ENCODE data around the gene GNA12. TPM values are rescaled to one million over a fixed set of nuclear protein-coding genes. Genes with fewer than 3 reads are reported as not detected.
"Not testable (repeated sequence)": the region's sequence is repeated elsewhere in the genome, so short reads cannot be mapped to it uniquely, and the experiment has no call there.

Gene GNA12
- total RNA-seq, 1 experiment from 2014 or later: 23.3 TPM

DNA sequence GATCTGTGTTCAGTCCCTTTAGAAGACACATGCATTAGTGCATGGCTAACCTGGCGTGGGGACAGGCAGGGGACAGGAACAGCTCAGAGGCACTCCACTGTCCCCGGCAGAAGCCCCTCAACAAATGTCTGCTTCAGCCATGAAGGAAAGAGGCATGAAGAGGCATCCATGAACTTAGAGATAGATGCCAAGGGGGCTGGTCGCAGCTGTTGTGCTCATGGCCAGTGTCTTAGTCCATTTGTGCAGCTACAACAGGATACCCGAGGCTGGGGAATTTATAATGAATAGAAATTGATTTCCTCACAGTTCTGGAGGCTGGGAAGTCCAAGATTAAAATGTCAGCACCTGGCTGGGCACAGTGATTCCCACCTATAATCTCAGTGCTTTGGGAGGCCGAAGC lies 14.5 kb upstream of the GNA12 start:
- no peak for DNase-seq
- H3K27me3 ChIP-seq (ENCODE audit: control insufficient read depth, insufficient read depth, low read length): no peaks in the 10 kb centered on the region; the same call in 1 of the 2 replicates
- H3K36me3 ChIP-seq (replicated peaks; ENCODE audit: control insufficient read depth, insufficient read depth, low read length): no peaks in the 10 kb centered on the region
- H3K4me3 ChIP-seq (ENCODE audit: insufficient read depth, low read depth, low read length): no peak overlapping the region

DNA sequence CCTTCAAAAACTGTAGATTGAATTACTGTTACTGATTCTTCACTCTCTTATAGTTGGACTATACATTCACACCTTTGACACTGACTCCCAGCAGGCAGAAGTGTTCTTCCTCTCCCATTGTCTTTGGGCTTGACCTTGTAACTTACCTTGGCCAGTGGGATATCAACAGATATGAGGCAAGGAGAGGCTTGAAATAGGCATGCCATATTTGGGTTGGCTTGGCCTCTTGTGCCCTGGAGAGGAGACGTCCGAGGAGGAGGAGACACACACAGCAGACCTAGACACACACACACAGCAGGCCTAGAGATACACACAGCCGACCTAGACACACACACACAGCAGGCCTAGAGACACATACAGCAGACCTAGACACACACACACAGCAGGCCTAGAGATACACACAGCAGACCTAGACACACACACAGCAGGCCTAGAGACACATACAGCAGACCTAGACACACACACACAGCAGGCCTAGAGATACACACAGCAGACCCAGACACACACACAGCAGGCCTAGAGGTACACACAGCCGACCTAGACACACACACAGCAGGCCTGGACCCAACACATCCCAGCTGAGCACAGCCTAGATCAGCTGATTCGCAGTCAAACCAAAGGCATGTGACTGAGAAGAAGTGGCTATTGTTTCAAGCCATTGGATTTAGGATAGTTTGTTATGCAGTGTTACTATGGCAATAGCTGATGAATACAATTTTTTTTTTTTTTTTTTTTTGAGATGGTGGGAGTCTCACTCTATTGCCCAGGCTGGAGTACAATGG lies 12.5 kb upstream of the GNA12 start:
- Histone ChIP-seq H3K36me3 (replicated peaks; ENCODE audit: control insufficient read depth, insufficient read depth, low read length) (no peaks in the 10 kb centered on the region), H3K27me3 (ENCODE audit: control insufficient read depth, insufficient read depth, low read length) (no peaks in the 10 kb centered on the region; the same call in 1 of the 2 replicates), H3K4me3 (ENCODE audit: insufficient read depth, low read depth, low read length) (no peak overlapping the region)
- DNase-seq: no peak

- no peaks in the 10 kb centered on the region; the same call in 1 of the 2 replicates for H3K27me3 ChIP-seq (ENCODE audit: control insufficient read depth, insufficient read depth, low read length)
- no peak for DNase-seq
- H3K4me3 ChIP-seq (ENCODE audit: insufficient read depth, low read depth, low read length): no peak overlapping the region
- no peaks in the 10 kb centered on the region for H3K36me3 ChIP-seq (replicated peaks; ENCODE audit: control insufficient read depth, insufficient read depth, low read length)
Measured at GRCh38 chr7:2855386-2855785, 11.3 kb upstream of the GNA12 start.

- not testable (repeated sequence) for H3K36me3 ChIP-seq (replicated peaks; ENCODE audit: control insufficient read depth, insufficient read depth, low read length); H3K4me3 ChIP-seq (ENCODE audit: insufficient read depth, low read depth, low read length); H3K27me3 ChIP-seq (ENCODE audit: control insufficient read depth, insufficient read depth, low read length); DNase-seq
Measured at GRCh38 chr7:2853552-2853951, 9.4 kb upstream of the GNA12 start.

DNA sequence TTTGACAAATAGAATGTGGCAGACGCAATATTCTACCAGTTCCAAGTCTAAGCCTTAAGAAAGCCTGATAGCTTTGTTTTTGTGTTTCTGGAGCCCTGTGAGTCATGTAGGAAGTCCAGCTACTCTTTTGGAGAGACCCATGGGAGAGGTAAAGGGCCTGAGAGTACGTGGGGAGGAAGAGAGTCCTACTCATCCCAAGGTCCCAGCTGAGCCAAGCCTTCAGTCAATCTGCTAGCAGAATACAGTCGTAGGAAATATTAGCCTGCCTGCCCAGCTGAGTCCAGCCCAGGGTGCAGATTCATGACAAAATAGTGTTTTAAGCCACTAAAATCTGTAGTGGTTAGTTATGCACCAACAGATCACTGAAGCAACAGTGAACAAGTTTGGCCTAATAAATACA lies 9.0 kb upstream of the GNA12 start:
- Histone ChIP-seq H3K4me3 (ENCODE audit: insufficient read depth, low read depth, low read length) (no peak overlapping the region), H3K36me3 (replicated peaks; ENCODE audit: control insufficient read depth, insufficient read depth, low read length) (no peaks in the 10 kb centered on the region), H3K27me3 (ENCODE audit: control insufficient read depth, insufficient read depth, low read length) (no peaks in the 10 kb centered on the region; the same call in 1 of the 2 replicates)
- no peak for DNase-seq

- no peak for DNase-seq
- Histone ChIP-seq H3K36me3 (replicated peaks; ENCODE audit: control insufficient read depth, insufficient read depth, low read length) (no peaks in the 10 kb centered on the region), H3K27me3 (ENCODE audit: control insufficient read depth, insufficient read depth, low read length) (no peaks in the 10 kb centered on the region; the same call in 1 of the 2 replicates), H3K4me3 (ENCODE audit: insufficient read depth, low read depth, low read length) (no peak overlapping the region)
Measured at GRCh38 chr7:2851497-2851896, 7.4 kb upstream of the GNA12 start.

GRCh38 chr7:2849941-2850766 lies 6.0 kb upstream of the GNA12 start:
- DNase-seq: no peak
- Histone ChIP-seq H3K36me3 (replicated peaks; ENCODE audit: control insufficient read depth, insufficient read depth, low read length) (no peaks in the 10 kb centered on the region), H3K27me3 (ENCODE audit: control insufficient read depth, insufficient read depth, low read length) (no peaks in the 10 kb centered on the region; the same call in 1 of the 2 replicates), H3K4me3 (ENCODE audit: insufficient read depth, low read depth, low read length) (no peak overlapping the region)

DNA sequence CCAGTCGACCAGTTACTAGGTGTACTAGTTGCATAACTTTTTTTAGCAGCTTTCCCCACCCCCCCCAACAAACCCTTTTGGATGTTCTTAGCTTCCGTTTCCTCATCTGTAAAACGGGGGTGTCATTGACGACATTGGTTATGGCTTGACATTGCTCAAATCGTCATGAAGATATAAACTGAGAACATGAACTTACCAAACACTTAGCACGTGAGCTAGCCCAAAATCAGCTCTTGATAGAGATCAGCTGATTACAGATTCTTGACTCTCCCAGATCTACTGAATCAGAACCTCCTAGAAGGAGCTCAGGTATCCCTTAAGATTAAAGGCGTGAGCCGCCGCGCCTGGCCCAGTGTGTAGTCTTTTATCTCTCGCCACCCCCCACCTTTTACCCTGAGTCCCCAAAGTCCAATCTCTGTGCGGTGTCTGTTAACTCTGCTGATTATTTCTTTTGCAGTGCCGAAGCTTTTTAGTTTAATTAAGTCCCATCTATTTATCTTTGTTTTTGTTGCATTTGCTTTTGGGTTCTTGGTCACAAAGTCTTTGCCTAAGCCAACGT lies 1.0 kb upstream of the GNA12 start:
- Histone ChIP-seq H3K27me3 (ENCODE audit: control insufficient read depth, insufficient read depth, low read length) (no peaks in the 10 kb centered on the region), H3K36me3 (replicated peaks; ENCODE audit: control insufficient read depth, insufficient read depth, low read length) (peaks cover 9% of the 10 kb centered on the region), H3K4me3 (ENCODE audit: insufficient read depth, low read depth, low read length) (no peak overlapping the region)
- DNase-seq: no peak

- peak; percentile 73 for DNase-seq
- Histone ChIP-seq H3K36me3 (replicated peaks; ENCODE audit: control insufficient read depth, insufficient read depth, low read length) (peaks cover 9% of the 10 kb centered on the region), H3K27me3 (ENCODE audit: control insufficient read depth, insufficient read depth, low read length) (no peaks in the 10 kb centered on the region), H3K4me3 (ENCODE audit: insufficient read depth, low read depth, low read length) (peak overlapping the region; percentile 84)
Measured at GRCh38 chr7:2843711-2844152, 376 bp downstream of the GNA12 start.

DNA sequence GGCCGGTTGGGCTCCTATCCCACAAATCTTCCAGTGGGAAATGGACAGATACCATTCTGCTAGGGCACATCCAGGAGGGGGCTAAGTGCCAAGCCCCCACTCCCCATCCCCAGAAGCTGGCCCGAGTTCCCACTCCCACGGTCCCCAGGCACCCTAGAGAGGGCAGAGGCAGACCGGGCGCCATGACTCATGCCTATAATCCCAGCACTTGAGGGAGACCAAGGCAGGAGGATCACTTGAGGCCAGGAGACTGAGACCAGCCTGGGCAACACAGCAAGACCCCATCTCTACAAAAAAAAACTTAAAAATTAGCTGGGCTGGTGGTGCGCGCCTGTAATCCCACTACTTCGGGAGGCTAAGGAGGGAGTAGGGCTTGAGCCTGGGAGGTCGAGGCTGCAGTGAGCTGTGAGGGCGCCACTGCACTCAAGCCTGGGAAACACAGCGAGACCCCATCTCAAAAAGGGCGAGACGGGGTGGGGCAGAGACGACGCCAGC lies 870 bp downstream of the GNA12 start:
- Histone ChIP-seq H3K4me3 (ENCODE audit: insufficient read depth, low read depth, low read length) (peak overlapping the region; percentile 84), H3K27me3 (ENCODE audit: control insufficient read depth, insufficient read depth, low read length) (no peaks in the 10 kb centered on the region), H3K36me3 (replicated peaks; ENCODE audit: control insufficient read depth, insufficient read depth, low read length) (peaks cover 9% of the 10 kb centered on the region)
- peak; percentile 38 for DNase-seq

DNA sequence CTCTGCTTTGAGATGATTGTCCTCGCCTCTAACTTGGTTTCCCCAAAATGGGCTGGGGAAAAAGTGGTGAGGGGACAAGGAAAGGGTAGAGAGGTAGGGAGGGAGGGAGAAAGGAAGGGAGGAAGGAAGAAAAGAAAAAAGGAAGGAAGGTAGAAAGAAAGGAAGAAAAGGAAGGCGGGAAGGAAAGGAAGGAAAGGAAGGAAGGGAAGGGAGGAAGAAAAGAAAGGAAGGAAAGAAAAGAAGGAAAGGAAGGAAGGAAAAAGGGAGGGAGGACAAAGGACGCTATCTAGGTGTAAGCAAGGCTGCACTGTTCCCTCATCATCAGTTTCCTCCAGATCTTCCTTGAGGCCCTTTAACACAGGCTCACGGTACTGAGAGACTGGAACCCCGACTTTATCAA lies 2.2 kb downstream of the GNA12 start:
- peaks cover 9% of the 10 kb centered on the region for H3K36me3 ChIP-seq (replicated peaks; ENCODE audit: control insufficient read depth, insufficient read depth, low read length)
- no peak overlapping the region for H3K4me3 ChIP-seq (ENCODE audit: insufficient read depth, low read depth, low read length)
- no peak for DNase-seq
- no peaks in the 10 kb centered on the region for H3K27me3 ChIP-seq (ENCODE audit: control insufficient read depth, insufficient read depth, low read length)

DNA sequence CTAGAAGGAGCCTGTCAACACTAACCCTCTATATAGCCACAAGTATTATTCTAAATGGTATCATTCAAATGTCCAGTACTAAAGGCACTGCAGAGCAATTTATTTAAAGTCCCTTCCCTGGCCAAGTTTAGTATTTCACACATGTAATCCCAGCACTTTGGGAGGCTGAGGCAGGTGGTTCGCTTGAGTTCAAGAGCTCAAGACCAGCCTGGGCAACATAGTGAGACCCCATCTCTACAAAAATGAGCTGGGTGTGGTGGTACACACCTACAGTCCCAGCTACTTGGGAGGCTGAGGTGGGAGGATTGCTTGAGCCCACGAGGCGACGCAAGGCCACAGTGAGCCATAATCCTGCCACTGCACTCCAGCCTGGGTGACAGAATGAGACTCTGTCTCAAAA lies 3.6 kb downstream of the GNA12 start:
- Histone ChIP-seq H3K4me3 (ENCODE audit: insufficient read depth, low read depth, low read length) (no peak overlapping the region), H3K36me3 (replicated peaks; ENCODE audit: control insufficient read depth, insufficient read depth, low read length) (peaks cover 9% of the 10 kb centered on the region), H3K27me3 (ENCODE audit: control insufficient read depth, insufficient read depth, low read length) (no peaks in the 10 kb centered on the region)
- no peak for DNase-seq

GRCh38 chr7:2838873-2839578 lies 5.1 kb downstream of the GNA12 start:
- DNase-seq: no peak
- Histone ChIP-seq H3K36me3 (replicated peaks; ENCODE audit: control insufficient read depth, insufficient read depth, low read length) (peaks cover 9% of the 10 kb centered on the region), H3K27me3 (ENCODE audit: control insufficient read depth, insufficient read depth, low read length) (no peaks in the 10 kb centered on the region), H3K4me3 (ENCODE audit: insufficient read depth, low read depth, low read length) (no peak overlapping the region)

GRCh38 chr7:2838451-2838850 lies 5.7 kb downstream of the GNA12 start:
- Histone ChIP-seq H3K4me3 (ENCODE audit: insufficient read depth, low read depth, low read length) (no peak overlapping the region), H3K27me3 (ENCODE audit: control insufficient read depth, insufficient read depth, low read length) (no peaks in the 10 kb centered on the region), H3K36me3 (replicated peaks; ENCODE audit: control insufficient read depth, insufficient read depth, low read length) (peaks cover 9% of the 10 kb centered on the region)
- no peak for DNase-seq
